ENCODE results near the gene KCTD3.

- TF ChIP-seq NBN (conservative IDR thresholded peaks at IDR 0.05) (no peak), ZNF674 (CRISPR knock-in tag; IDR thresholded peaks at IDR 0.05; ENCODE audit: low read depth) (no peak), ZNF281 (CRISPR knock-in tag; IDR thresholded peaks at IDR 0.05; ENCODE audit: borderline replicate concordance) (no peak), FOSL2 (CRISPR knock-in tag; IDR thresholded peaks at IDR 0.05) (no peak), PCBP1 (IDR thresholded peaks at IDR 0.05; ENCODE audit: borderline replicate concordance, low read depth, low read length) (no peak), NFE2L1 (CRISPR knock-in tag; IDR thresholded peaks at IDR 0.05; ENCODE audit: borderline replicate concordance) (no peak)
- TF ChIP-seq, protein P1, sequence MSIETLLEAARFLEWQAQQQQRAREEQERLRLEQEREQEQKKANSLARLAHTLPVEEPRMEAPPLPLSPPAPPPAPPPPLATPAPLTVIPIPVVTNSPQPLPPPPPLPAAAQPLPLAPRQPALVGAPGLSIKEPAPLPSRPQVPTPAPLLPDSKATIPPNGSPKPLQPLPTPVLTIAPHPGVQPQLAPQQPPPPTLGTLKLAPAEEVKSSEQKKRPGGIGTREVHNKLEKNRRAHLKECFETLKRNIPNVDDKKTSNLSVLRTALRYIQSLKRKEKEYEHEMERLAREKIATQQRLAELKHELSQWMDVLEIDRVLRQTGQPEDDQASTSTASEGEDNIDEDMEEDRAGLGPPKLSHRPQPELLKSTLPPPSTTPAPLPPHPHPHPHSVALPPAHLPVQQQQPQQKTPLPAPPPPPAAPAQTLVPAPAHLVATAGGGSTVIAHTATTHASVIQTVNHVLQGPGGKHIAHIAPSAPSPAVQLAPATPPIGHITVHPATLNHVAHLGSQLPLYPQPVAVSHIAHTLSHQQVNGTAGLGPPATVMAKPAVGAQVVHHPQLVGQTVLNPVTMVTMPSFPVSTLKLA (IDR thresholded peaks at IDR 0.05): no peak
- TF ChIP-seq, protein P2, sequence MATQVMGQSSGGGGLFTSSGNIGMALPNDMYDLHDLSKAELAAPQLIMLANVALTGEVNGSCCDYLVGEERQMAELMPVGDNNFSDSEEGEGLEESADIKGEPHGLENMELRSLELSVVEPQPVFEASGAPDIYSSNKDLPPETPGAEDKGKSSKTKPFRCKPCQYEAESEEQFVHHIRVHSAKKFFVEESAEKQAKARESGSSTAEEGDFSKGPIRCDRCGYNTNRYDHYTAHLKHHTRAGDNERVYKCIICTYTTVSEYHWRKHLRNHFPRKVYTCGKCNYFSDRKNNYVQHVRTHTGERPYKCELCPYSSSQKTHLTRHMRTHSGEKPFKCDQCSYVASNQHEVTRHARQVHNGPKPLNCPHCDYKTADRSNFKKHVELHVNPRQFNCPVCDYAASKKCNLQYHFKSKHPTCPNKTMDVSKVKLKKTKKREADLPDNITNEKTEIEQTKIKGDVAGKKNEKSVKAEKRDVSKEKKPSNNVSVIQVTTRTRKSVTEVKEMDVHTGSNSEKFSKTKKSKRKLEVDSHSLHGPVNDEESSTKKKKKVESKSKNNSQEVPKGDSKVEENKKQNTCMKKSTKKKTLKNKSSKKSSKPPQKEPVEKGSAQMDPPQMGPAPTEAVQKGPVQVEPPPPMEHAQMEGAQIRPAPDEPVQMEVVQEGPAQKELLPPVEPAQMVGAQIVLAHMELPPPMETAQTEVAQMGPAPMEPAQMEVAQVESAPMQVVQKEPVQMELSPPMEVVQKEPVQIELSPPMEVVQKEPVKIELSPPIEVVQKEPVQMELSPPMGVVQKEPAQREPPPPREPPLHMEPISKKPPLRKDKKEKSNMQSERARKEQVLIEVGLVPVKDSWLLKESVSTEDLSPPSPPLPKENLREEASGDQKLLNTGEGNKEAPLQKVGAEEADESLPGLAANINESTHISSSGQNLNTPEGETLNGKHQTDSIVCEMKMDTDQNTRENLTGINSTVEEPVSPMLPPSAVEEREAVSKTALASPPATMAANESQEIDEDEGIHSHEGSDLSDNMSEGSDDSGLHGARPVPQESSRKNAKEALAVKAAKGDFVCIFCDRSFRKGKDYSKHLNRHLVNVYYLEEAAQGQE (IDR thresholded peaks at IDR 0.05; ENCODE audit: borderline replicate concordance in 1 of 2, low read depth in 1 of 2, low read length in 2 of 2): no peak
Measured at GRCh38 chr1:215523128-215523861, 43.8 kb upstream of the KCTD3 start.

All from HepG2 (cell line).